NT2/D1 (cell line): ENCODE results near the gene ABLIM2.
"Not testable (repeated sequence)": the region's sequence is repeated elsewhere in the genome, so short reads cannot be mapped to it uniquely, and the experiment has no call there.

Experiments used
- DNase-seq: peaks from one replicate; pipeline ENCODE4 v3.0.0-alpha.2; 2011; ENCODE audit warnings: low read depth, low spot score
- H3K27me3 ChIP-seq: 2 replicates; pipeline ENCODE4 v1.6.0; 2011; ENCODE audit warnings: mild to moderate bottlenecking; ENCODE audit not compliant: insufficient read length, insufficient read depth
- H3K36me3 ChIP-seq: 2 replicates; pipeline ENCODE4 v1.6.1; 2011; ENCODE audit warnings: mild to moderate bottlenecking, low read length, mixed read lengths; ENCODE audit not compliant: insufficient read depth, insufficient read length
- H3K4me1 ChIP-seq: 2 replicates; pipeline ENCODE4 v1.5.1; 2011; ENCODE audit not compliant: insufficient read depth, insufficient read length
- H3K4me3 ChIP-seq: 2 replicates; pipeline ENCODE4 v1.5.1; 2011; ENCODE audit warnings: low read depth; ENCODE audit not compliant: insufficient read length
- H3K9ac ChIP-seq: 2 replicates; pipeline ENCODE4 v1.6.0; 2011; ENCODE audit warnings: low read depth; ENCODE audit not compliant: insufficient read length
- H3K9me3 ChIP-seq: 2 replicates; pipeline ENCODE4 v1.5.1; 2011; ENCODE audit warnings: mild to moderate bottlenecking, low read length; ENCODE audit not compliant: insufficient read depth
- SUZ12 ChIP-seq: IDR thresholded peaks from 2 replicates; pipeline ENCODE4 v1.6.1; 2011; ENCODE audit not compliant: insufficient read length, insufficient read depth; ENCODE audit errors: extremely low read depth
- YY1 ChIP-seq: IDR thresholded peaks from 2 replicates; pipeline ENCODE4 v1.6.1; 2011; ENCODE audit not compliant: insufficient read length, insufficient read depth
- ZNF274 ChIP-seq: IDR thresholded peaks from 2 replicates; pipeline ENCODE4 v1.6.1; 2011; ENCODE audit warnings: mild to moderate bottlenecking, low read depth, low read length

The ABLIM2 gene

DNA sequence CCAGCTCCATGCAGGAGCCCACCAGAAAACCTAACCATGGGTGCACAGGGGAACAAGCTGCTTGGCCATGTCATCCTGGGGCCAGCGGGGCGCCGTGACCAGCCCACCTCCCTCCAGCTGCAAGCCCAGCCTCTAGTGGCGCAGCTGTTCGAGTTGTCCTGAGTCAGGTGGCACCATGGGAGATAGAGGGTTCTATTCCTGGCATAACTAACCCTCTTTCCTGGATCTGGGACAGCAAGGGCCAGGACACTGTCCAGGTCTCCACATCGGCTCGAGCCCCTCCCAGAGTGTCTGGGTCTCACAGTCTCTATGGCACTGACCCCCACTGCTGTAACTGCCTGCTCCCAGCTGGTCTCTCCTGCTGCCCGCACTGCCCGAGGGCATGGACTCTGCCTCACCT is 16.7 kb downstream of the ABLIM2 start:
- TF ChIP-seq ZNF274 (no peak), SUZ12 (no peak), YY1 (no peak)
- H3K36me3 ChIP-seq: no peaks in the 10 kb centered on the region
- no peak for DNase-seq
- no peak overlapping the region for H3K9ac ChIP-seq
- peaks cover 20% of the 10 kb centered on the region for H3K4me1 ChIP-seq
- H3K9me3 ChIP-seq: no peaks in the 10 kb centered on the region
- no peaks in the 10 kb centered on the region for H3K27me3 ChIP-seq
- H3K4me3 ChIP-seq: no peak overlapping the region

DNA sequence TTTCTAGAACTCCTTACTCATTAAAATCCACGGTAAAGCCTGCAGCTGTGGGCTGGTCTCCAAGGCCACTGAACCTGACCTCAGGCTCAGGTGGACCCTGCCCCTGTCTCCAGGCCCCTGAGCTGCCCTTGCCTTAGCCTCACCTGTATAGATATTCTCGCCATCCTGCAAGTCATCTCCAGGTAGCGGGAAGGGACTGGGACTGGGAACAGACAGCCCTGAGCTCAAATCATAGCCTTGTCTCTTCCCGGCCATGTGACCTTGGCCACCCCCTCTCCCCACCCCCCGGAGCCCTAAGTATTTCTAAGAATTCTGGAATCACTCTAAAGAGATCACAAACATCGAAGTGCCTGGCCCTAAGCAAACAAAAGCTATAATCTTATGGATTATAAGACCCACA is 17.7 kb downstream of the ABLIM2 start:
- no peak for DNase-seq
- TF ChIP-seq YY1 (no peak), SUZ12 (no peak), ZNF274 (no peak)
- no peak overlapping the region for H3K9ac ChIP-seq
- no peaks in the 10 kb centered on the region for H3K27me3 ChIP-seq
- peaks cover 20% of the 10 kb centered on the region for H3K4me1 ChIP-seq
- no peaks in the 10 kb centered on the region for H3K9me3 ChIP-seq
- H3K4me3 ChIP-seq: no peak overlapping the region
- H3K36me3 ChIP-seq: no peaks in the 10 kb centered on the region

DNA sequence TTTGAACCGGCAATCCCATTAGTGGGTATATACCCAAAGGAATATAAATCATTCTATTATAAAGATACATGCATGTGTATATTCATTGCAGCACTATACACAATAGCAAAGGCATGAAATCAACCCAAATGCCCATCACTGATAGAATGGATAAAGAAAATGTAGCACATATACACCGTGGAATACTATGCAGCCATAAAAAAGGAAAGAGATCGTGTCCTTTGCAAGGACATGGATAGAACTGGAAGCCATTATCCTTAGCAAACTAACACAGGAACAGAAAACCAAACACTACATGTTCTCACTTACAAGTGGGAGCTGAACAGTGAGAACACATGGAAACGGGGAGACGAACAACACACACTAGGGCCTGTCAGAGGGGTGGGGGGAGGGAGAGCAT is 18.9 kb downstream of the ABLIM2 start:
- H3K4me1 ChIP-seq: peaks cover 20% of the 10 kb centered on the region
- H3K36me3 ChIP-seq, H3K9ac ChIP-seq, H3K4me3 ChIP-seq, H3K9me3 ChIP-seq, H3K27me3 ChIP-seq, DNase-seq: not testable (repeated sequence)

DNA sequence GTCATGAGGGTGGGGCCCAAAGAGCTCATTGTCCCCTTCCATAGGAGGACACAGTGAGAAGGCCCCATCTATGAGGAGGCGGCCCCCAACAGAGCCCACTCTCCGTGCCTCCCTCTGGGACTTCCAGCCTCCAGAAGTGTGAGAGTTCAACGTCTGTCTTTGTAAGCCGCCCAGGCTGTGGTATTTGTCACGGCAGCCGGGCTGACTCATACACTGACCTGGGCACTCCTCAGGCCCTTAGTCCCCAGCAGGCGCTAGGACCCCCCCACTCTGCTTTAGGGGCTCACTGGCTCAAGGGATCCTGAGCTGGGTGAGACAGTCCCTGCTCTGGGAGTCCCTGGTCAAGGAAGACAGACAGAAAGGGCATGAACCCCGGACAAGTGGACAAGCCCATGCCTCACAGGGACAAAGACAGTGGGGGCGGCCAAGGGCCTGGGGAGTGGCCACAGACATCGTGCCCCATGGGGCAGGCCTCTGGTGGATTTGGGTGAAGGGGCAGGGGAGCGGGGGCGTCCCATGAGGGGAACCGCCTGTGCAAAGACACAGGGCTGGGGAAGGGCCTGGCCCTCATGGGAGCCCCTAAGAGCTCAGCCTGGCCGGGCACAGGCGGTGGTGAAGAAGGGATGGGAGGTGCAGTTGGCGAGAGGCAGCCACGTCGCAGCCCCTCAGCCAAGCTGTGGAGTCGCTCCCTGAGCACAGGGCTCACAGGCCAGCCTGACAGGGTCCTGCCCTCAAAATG is 21.5 kb downstream of the ABLIM2 start:
- Histone ChIP-seq H3K36me3 (no peaks in the 10 kb centered on the region), H3K27me3 (no peaks in the 10 kb centered on the region), H3K4me1 (peaks cover 25% of the 10 kb centered on the region), H3K9me3 (no peaks in the 10 kb centered on the region), H3K4me3 (no peak overlapping the region), H3K9ac (no peak overlapping the region)
- no peak for DNase-seq
- TF ChIP-seq YY1: no peak
- no peak for TF ChIP-seq SUZ12
- TF ChIP-seq ZNF274: no peak

DNA sequence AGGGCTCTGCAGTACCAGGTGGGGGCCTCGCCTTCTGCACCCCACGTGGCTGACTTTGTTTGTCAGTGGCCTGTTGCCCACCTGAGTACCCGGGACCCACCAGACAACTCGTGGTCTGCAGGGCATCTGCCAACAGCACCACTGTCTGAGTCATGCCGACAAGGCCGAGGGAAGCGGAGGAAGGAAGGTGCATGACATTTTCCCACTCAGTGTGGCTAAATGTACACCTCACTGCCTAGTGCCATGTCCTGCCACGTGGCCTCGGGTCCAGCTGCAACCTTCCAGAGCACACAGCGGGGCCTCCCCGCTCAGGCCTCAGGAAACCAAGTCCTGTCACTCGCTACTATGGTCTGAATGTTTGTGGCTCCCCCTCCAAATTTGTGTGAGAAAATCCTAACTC is 22.1 kb downstream of the ABLIM2 start:
- H3K9me3 ChIP-seq: no peaks in the 10 kb centered on the region
- no peak for DNase-seq
- no peak overlapping the region for H3K9ac ChIP-seq
- H3K36me3 ChIP-seq: no peaks in the 10 kb centered on the region
- H3K4me3 ChIP-seq: no peak overlapping the region
- H3K4me1 ChIP-seq: peaks cover 23% of the 10 kb centered on the region
- TF ChIP-seq ZNF274: no peak
- no peaks in the 10 kb centered on the region for H3K27me3 ChIP-seq

DNA sequence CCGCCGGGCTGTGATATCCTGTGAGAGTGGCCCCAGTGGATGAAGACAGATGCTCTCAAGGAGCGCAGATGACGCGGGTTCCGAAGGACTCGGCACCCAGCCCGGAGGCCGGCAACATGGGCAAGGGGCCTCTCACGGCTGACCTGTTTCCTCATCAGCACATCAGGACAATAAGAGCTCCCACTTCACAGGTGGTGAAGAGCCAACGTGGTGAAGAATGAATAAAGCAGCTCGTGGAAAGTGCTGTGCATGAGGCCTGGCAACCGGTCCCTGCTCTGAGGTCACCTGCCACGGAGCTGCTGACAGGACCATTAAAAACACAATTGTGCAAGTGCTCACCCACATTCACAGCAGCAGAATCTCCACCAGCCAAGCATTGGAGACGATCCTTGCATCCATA is 22.9 kb downstream of the ABLIM2 start:
- Histone ChIP-seq H3K4me3 (no peak overlapping the region), H3K4me1 (peaks cover 19% of the 10 kb centered on the region), H3K9ac (no peak overlapping the region), H3K9me3 (no peaks in the 10 kb centered on the region), H3K27me3 (no peaks in the 10 kb centered on the region), H3K36me3 (no peaks in the 10 kb centered on the region)
- no peak for DNase-seq
- TF ChIP-seq YY1 (no peak), SUZ12 (no peak), ZNF274 (no peak)

DNA sequence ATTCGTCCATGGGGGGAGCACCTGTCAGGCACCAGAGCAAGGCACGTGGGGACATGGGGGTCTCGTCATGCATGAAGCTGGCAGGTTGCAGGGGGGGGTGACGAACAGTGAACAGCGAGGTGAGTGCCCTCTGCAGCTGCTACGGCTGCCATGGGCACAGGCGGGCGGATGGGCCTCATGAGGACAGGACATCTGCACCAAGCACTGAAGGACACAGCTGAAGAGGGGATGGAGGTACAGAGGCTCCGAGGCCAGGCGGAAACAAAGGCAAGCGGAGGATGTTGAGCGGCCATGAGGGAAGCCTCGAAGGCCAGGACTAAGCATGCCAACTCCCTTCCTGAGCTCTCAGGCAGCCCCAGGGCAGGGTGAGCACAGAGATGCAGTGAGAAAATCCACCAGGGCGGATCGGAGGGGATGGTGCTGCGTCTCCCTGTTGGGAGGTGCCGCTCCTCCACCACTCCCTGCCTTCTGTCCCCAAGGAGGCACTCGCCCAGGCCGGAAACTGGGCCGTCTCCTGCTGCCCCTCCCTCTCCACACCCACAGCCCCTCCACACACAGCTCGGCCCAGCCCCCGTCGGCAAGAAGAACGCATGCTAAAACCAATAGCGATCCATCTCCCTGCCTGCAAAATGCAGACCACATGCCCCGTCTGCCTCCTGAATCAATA is 24.6 kb downstream of the ABLIM2 start:
- H3K4me3 ChIP-seq: no peak overlapping the region
- H3K9ac ChIP-seq: no peak overlapping the region
- no peak for TF ChIP-seq SUZ12
- TF ChIP-seq YY1: no peak
- TF ChIP-seq ZNF274: no peak
- no peaks in the 10 kb centered on the region for H3K9me3 ChIP-seq
- peaks cover 25% of the 10 kb centered on the region for H3K4me1 ChIP-seq
- no peaks in the 10 kb centered on the region for H3K36me3 ChIP-seq
- no peaks in the 10 kb centered on the region for H3K27me3 ChIP-seq
- DNase-seq: no peak
